ENCODE results near the gene MMP27. TPM values are rescaled to one million over a fixed set of nuclear protein-coding genes. Genes with fewer than 3 reads are reported as not detected.

MMP27 gene
- total and polyA plus RNA-seq, 2 experiments from 2014 or later = not detected

GRCh38 chr11:102676084-102676483 is 29.5 kb downstream of the MMP27 start:
- no peaks in the 10 kb centered on the region for H3K4me1 ChIP-seq (ENCODE audit: insufficient read depth)

GRCh38 chr11:102669664-102670063 is 35.9 kb downstream of the MMP27 start:
- no peak for DNase-seq (ENCODE audit: low spot score)
- Histone ChIP-seq H3K9me3 (ENCODE audit: low read depth) (no peaks in the 10 kb centered on the region), H3K9me2 (replicated peaks; ENCODE audit: insufficient read depth) (no peaks in the 10 kb centered on the region), H3K4me1 (ENCODE audit: insufficient read depth) (no peaks in the 10 kb centered on the region), H3K36me3 (replicated peaks; ENCODE audit: insufficient read depth, low read depth) (no peaks in the 10 kb centered on the region), H3K27me3 (no peaks in the 10 kb centered on the region), H4K20me1 (ENCODE audit: insufficient read depth, poor library complexity, severe bottlenecking) (no peaks in the 10 kb centered on the region), H2AFZ (no peak overlapping the region), H3K4me2 (no peak overlapping the region), H3K79me2 (no peaks in the 10 kb centered on the region), H3K27ac (no peak overlapping the region), H3K4me3 (no peak overlapping the region)
- 86% methylated on average over 3 of the region's 3 CpGs for WGBS (ENCODE audit: low lambda C conversion rate, missing lambda C conversion rate)
- no peak for TF ChIP-seq EZH2phosphoT487 (IDR thresholded peaks at IDR 0.05; ENCODE audit: low read depth, severe bottlenecking, unreplicated experiment)
- TF ChIP-seq EZH2 (IDR thresholded peaks at IDR 0.05; ENCODE audit: borderline replicate concordance) = no peak
- TF ChIP-seq CTCF (IDR thresholded peaks at IDR 0.05; ENCODE audit: poor library complexity) = no peak

More at GRCh38 chr11:102676084-102676483, 29.5 kb downstream of the MMP27 start:
- Histone ChIP-seq H3K27me3 (no peaks in the 10 kb centered on the region), H3K9me3 (ENCODE audit: low read depth) (no peaks in the 10 kb centered on the region), H2AFZ (no peak overlapping the region), H3K9me2 (replicated peaks; ENCODE audit: insufficient read depth) (no peaks in the 10 kb centered on the region), H3K4me3 (no peak overlapping the region), H3K4me2 (no peak overlapping the region), H4K20me1 (ENCODE audit: insufficient read depth, poor library complexity, severe bottlenecking) (no peaks in the 10 kb centered on the region), H3K27ac (no peak overlapping the region), H3K79me2 (no peaks in the 10 kb centered on the region), H3K36me3 (replicated peaks; ENCODE audit: insufficient read depth, low read depth) (no peaks in the 10 kb centered on the region)
- WGBS (ENCODE audit: low lambda C conversion rate, missing lambda C conversion rate) = 71% methylated on average over 2 of the region's 2 CpGs
- TF ChIP-seq EZH2 (IDR thresholded peaks at IDR 0.05; ENCODE audit: borderline replicate concordance) = no peak
- TF ChIP-seq EZH2phosphoT487 (IDR thresholded peaks at IDR 0.05; ENCODE audit: low read depth, severe bottlenecking, unreplicated experiment) = no peak
- no peak for TF ChIP-seq CTCF (IDR thresholded peaks at IDR 0.05; ENCODE audit: poor library complexity)
- DNase-seq (ENCODE audit: low spot score) = no peak

GRCh38 chr11:102666331-102666957 is 39.1 kb downstream of the MMP27 start:
- TF ChIP-seq CTCF (IDR thresholded peaks at IDR 0.05; ENCODE audit: poor library complexity) (peak; percentile 82), EZH2phosphoT487 (IDR thresholded peaks at IDR 0.05; ENCODE audit: low read depth, severe bottlenecking, unreplicated experiment) (no peak), EZH2 (IDR thresholded peaks at IDR 0.05; ENCODE audit: borderline replicate concordance) (no peak)
- Histone ChIP-seq H3K9me3 (ENCODE audit: low read depth) (no peaks in the 10 kb centered on the region), H3K27ac (no peak overlapping the region), H3K4me3 (no peak overlapping the region), H3K4me2 (no peak overlapping the region), H3K27me3 (no peaks in the 10 kb centered on the region), H4K20me1 (ENCODE audit: insufficient read depth, poor library complexity, severe bottlenecking) (no peaks in the 10 kb centered on the region), H2AFZ (no peak overlapping the region), H3K79me2 (no peaks in the 10 kb centered on the region), H3K36me3 (replicated peaks; ENCODE audit: insufficient read depth, low read depth) (no peaks in the 10 kb centered on the region), H3K9me2 (replicated peaks; ENCODE audit: insufficient read depth) (no peaks in the 10 kb centered on the region), H3K4me1 (ENCODE audit: insufficient read depth) (no peaks in the 10 kb centered on the region)
- peak; percentile 70 for DNase-seq (ENCODE audit: low spot score)
- 8% methylated on average over 4 of the region's 4 CpGs for WGBS (ENCODE audit: low lambda C conversion rate, missing lambda C conversion rate)
